Fibroblast of lung (primary cell): ENCODE measurements around the gene USP5. TPM values are rescaled to one million over a fixed set of nuclear protein-coding genes. Genes with fewer than 3 reads are reported as not detected.
"Not testable (repeated sequence)": the region's sequence is repeated elsewhere in the genome, so short reads cannot be mapped to it uniquely, and the experiment has no call there.

Source experiments
- DNase-seq, 2 donors: peaks; one replicate each; pipeline versions ENCODE4 v3.0.0 to v3.0.0-alpha.2; 2010; ENCODE audit warnings: low read depth in 2 of 2
- H2AFZ ChIP-seq: 2 replicates; pipeline ENCODE4 v1.5.1; 2012; ENCODE audit warnings: low read length, control low read depth, inconsistent platforms
- H3K27ac ChIP-seq: 2 replicates; pipeline ENCODE4 v1.5.1; 2011; ENCODE audit warnings: low read length, control low read depth; ENCODE audit not compliant: insufficient read depth
- H3K27me3 ChIP-seq: 2 replicates; pipeline ENCODE4 v1.5.1; 2011; ENCODE audit warnings: mild to moderate bottlenecking, low read length; ENCODE audit not compliant: control insufficient read depth, insufficient read depth
- H3K36me3 ChIP-seq: 2 replicates; pipeline ENCODE4 v1.5.1; 2011; ENCODE audit warnings: low read length; ENCODE audit not compliant: control insufficient read depth, insufficient read depth
- H3K4me1 ChIP-seq: 2 replicates; pipeline ENCODE4 v1.5.1; 2011; ENCODE audit warnings: low read length; ENCODE audit not compliant: control insufficient read depth, insufficient read depth; ENCODE audit errors: extremely low read depth
- H3K4me2 ChIP-seq: 2 replicates; pipeline ENCODE4 v1.5.1; 2011; ENCODE audit warnings: low read length, control low read depth; ENCODE audit not compliant: insufficient read depth; ENCODE audit errors: extremely low read depth
- H3K4me3 ChIP-seq, 4 experiments: fragments of 200-600 bp in 1 of 4; sonication (generic) in 1 of 4; replicated peaks in 1 of 4; 2 replicates each; pipeline ENCODE4 v1.5.1; 2011 to 2016; ENCODE audit warnings: low read length in 4 of 4, low read depth in 3 of 4, mild to moderate bottlenecking in 3 of 4, control low read depth in 2 of 4, inconsistent platforms in 1 of 4, mixed read lengths in 1 of 4; ENCODE audit not compliant: insufficient read depth in 1 of 4; ENCODE audit errors: control extremely low read depth in 1 of 4
- H3K79me2 ChIP-seq: 2 replicates; pipeline ENCODE4 v1.5.1; 2012; ENCODE audit warnings: mild to moderate bottlenecking, low read length, inconsistent platforms; ENCODE audit not compliant: control insufficient read depth, insufficient read depth
- H3K9ac ChIP-seq: 2 replicates; pipeline ENCODE4 v1.5.1; 2011; ENCODE audit warnings: mild to moderate bottlenecking, low read length, control low read depth; ENCODE audit not compliant: insufficient read depth
- H3K9me3 ChIP-seq: 2 replicates; pipeline ENCODE4 v1.5.1; 2012; ENCODE audit warnings: low read depth, low read length; ENCODE audit not compliant: control insufficient read depth, insufficient read depth
- H4K20me1 ChIP-seq: 2 replicates; pipeline ENCODE4 v1.5.1; 2011; ENCODE audit warnings: low read length; ENCODE audit not compliant: control insufficient read depth, insufficient read depth; ENCODE audit errors: extremely low read depth
- CTCF ChIP-seq, 2 donors: IDR thresholded peaks in 1 of 2; conservative IDR thresholded peaks in 1 of 2; 1 replicate in 1 of 2; 2 replicates in 1 of 2; pipeline ENCODE4 v1.5.1; 2011 to 2012; ENCODE audit warnings: low read length in 2 of 2, control low read depth in 1 of 2, inconsistent platforms in 1 of 2, low read depth in 1 of 2, mild to moderate bottlenecking in 1 of 2
- EZH2 ChIP-seq: IDR thresholded peaks from 2 replicates; pipeline ENCODE4 v1.5.1; 2012; ENCODE audit warnings: low read length, control low read depth, mild to moderate bottlenecking; ENCODE audit errors: missing control alignments
- polyA plus RNA-seq, 2 donors: library from polyadenylated mRNA; depleted of rRNA in 1 of 2; stranded (reverse) in 1 of 2; unstranded in 1 of 2; fragments of >200 nt; gene quantifications; 2 replicates each; pipeline ENCODE4 v1.2.1, GENCODE V29; 2011 to 2012; ENCODE audit warnings: missing spikeins in 1 of 2
- total RNA-seq: library from RNA; depleted of rRNA; stranded (reverse); fragments of >200 nt; gene quantifications from 2 replicates; pipeline ENCODE4 v1.2.1, GENCODE V29; 2014

Gene USP5
- total and polyA plus RNA-seq, 2 donors (not counting 1 experiment from before 2014, with no cell fraction given): 42.2 to 69.9 TPM

- DNase-seq: no peak
- no peak overlapping the region for H3K27ac ChIP-seq
- H3K9me3 ChIP-seq: no peaks in the 10 kb centered on the region
- H2AFZ ChIP-seq: no peak overlapping the region
- TF ChIP-seq CTCF (conservative IDR thresholded peaks at IDR 0.05 in 1 of 2, IDR thresholded peaks at IDR 0.05 in 1 of 2; ENCODE audit: low read depth in 1 of 2, low read length in 2 of 2): no peak
- no peak for TF ChIP-seq EZH2
- H3K4me1 ChIP-seq: no peaks in the 10 kb centered on the region
- no peak overlapping the region for H3K4me3 ChIP-seq
- H3K9ac ChIP-seq: no peak overlapping the region
- no peaks in the 10 kb centered on the region for H3K27me3 ChIP-seq
- H3K79me2 ChIP-seq: no peaks in the 10 kb centered on the region
- H3K4me2 ChIP-seq: no peak overlapping the region
- peaks cover 8% of the 10 kb centered on the region for H3K36me3 ChIP-seq
- H4K20me1 ChIP-seq: no peaks in the 10 kb centered on the region
Observed at GRCh38 chr12:6887460-6887859, 35.5 kb downstream of the USP5 start.

- H3K4me2 ChIP-seq: no peak overlapping the region
- H3K79me2 ChIP-seq: no peaks in the 10 kb centered on the region
- TF ChIP-seq EZH2: no peak
- no peak for TF ChIP-seq CTCF (conservative IDR thresholded peaks at IDR 0.05 in 1 of 2, IDR thresholded peaks at IDR 0.05 in 1 of 2; ENCODE audit: low read depth in 1 of 2, low read length in 2 of 2)
- H3K9me3 ChIP-seq: no peaks in the 10 kb centered on the region
- DNase-seq: no peak
- H3K4me1 ChIP-seq: no peaks in the 10 kb centered on the region
- no peak overlapping the region for H3K27ac ChIP-seq
- no peaks in the 10 kb centered on the region for H4K20me1 ChIP-seq
- H3K27me3 ChIP-seq: no peaks in the 10 kb centered on the region
- H3K4me3 ChIP-seq: no peak overlapping the region
- H3K36me3 ChIP-seq: peaks cover 8% of the 10 kb centered on the region
- no peak overlapping the region for H3K9ac ChIP-seq
- H2AFZ ChIP-seq: no peak overlapping the region
Observed at GRCh38 chr12:6888360-6888759, 36.4 kb downstream of the USP5 start.

GRCh38 chr12:6888794-6889193 is 36.8 kb downstream of the USP5 start:
- not testable (repeated sequence) for H4K20me1 ChIP-seq, H3K4me3 ChIP-seq, H2AFZ ChIP-seq, H3K4me1 ChIP-seq, H3K36me3 ChIP-seq, H3K27me3 ChIP-seq, H3K27ac ChIP-seq, DNase-seq, H3K4me2 ChIP-seq, H3K9me3 ChIP-seq, H3K79me2 ChIP-seq, H3K9ac ChIP-seq

GRCh38 chr12:6889775-6890573 is 38.0 kb downstream of the USP5 start:
- DNase-seq, H3K4me2 ChIP-seq, H3K27me3 ChIP-seq, H3K4me1 ChIP-seq, H3K9me3 ChIP-seq, H2AFZ ChIP-seq, H3K36me3 ChIP-seq, H3K4me3 ChIP-seq, H3K9ac ChIP-seq, H4K20me1 ChIP-seq, H3K79me2 ChIP-seq: not testable (repeated sequence)
- H3K27ac ChIP-seq: peak overlapping the region; percentile 86
